IPS-NIHi7 (cell line): ENCODE measurements around the gene TICAM2.

Experiments used
- DNase-seq: peaks from one replicate; pipeline ENCODE4 v3.0.0; 2012; ENCODE audit warnings: mixed read lengths; ENCODE audit errors: extremely low spot score

Gene TICAM2

DNA sequence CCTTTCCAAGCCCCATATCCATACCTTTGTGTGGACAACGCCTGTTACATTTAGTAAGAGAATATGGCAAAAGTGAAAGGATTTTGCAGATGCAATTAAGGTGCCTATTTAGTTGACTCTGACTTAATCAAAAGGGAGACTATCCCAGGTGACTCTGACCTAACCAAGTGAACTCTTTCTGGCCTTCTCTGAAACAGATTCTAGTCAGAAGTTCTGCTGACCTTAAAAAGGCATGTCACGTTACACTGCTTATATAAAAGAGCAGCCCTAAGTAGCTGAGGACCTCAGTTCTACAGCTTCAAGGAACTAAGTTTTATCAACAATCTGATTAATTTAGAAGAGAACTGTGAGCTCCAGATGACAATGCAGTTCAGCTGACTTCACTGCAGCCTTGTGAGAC, 5.7 kb upstream of the TICAM2 start:
- no peak for DNase-seq

DNA sequence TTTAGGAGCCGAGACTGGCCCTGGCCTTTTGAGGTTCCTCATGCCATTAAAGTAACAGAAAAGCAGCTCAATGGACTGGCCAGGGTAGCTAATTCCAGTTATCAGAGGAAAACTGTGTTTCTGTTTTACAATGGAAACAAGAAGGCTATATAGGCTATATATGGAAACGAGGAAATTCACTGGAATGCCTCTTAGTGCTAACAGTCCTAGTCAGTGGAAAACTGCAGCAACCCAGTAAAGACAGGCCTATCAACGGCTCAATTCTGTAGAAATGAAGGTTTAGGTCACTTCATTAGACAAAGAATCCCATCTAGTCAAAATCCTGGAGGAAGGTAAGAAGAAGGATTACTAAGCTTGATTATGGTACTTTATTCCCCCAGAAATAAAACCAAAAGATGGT, 3.2 kb upstream of the TICAM2 start:
- DNase-seq = no peak

DNA sequence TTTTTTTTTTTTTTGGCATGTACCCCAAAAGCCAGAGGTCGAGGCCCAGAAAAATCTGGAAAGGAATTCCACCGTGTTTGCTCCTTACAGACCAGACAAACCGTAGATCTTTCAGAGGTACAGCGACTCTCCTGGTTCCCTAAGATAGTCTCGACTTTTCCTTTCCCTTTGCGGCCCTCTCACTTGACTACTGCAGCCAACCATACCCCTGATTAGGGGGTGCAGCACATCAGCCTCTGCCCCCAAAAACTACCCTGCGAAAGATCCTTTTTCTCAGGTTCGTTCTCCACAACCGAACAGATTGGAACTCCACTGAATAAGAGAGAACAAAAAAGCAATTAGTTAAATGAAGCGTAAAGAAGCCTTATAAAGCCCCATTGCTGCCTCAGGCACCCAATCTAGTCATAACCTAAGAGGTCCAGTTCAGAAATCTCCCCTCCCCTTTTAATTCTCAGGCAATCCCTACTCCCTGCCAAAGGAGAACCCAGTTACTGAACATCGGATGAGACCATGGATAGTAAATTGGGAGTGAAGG, 379 bp upstream of the TICAM2 start:
- DNase-seq = peak; percentile 30

DNA sequence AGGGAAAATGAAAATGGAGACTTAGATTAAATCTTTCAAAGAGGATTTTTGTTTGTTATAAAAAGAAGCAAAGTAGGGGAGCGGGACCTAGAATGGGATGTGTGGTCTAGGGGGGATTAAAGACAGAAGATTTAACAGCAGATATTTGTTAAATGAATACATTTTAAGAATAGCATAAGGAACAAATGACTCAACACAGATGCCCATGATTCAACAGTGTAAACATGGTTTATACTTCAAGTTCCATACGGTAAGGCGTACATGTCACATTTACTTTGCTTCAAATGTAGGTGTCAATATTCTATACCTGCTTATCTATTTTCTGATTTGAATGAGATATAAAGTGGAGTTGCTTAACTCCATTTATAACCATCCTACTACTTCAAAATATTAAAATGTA, 1.5 kb downstream of the TICAM2 start:
- DNase-seq = no peak

DNA sequence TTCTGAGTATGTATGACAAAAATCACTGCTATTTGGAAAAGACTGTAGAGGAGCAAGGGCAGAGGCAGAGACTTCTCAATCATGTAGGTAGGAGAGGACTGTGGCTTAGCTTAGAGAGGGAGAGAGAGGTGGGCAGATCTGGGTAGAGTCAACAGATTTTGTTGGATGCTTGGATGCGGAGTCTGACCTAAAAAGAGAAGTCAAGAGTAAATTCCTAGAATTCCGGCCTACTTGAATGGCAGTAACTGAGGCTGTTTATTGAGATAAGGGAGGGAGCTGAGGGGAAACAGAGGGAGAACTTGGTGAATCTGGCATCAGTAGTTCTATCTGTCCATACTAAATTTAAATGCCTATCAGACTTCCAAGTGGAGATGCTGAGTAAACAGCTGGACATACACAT, 2.4 kb downstream of the TICAM2 start:
- DNase-seq = no peak

DNA sequence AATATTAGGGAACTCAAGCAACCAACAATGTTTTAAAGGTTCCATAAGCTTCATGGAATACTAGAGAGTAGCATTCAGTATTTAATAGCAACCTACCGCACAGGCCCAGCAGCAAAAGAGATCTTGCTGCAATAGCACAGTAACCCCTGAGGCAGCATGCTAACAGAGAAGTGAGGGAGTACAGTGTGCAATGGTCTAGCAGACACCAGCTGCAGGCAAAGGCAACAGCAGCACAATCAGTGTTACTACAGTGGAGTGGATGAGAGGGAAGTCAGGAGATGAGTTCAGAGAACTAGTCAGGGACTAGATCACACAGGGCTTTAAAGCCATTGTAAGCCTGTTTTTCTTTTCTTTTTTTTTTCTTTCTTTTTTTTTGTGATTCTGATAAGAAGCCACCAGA, 2.8 kb downstream of the TICAM2 start:
- DNase-seq = no peak

DNA sequence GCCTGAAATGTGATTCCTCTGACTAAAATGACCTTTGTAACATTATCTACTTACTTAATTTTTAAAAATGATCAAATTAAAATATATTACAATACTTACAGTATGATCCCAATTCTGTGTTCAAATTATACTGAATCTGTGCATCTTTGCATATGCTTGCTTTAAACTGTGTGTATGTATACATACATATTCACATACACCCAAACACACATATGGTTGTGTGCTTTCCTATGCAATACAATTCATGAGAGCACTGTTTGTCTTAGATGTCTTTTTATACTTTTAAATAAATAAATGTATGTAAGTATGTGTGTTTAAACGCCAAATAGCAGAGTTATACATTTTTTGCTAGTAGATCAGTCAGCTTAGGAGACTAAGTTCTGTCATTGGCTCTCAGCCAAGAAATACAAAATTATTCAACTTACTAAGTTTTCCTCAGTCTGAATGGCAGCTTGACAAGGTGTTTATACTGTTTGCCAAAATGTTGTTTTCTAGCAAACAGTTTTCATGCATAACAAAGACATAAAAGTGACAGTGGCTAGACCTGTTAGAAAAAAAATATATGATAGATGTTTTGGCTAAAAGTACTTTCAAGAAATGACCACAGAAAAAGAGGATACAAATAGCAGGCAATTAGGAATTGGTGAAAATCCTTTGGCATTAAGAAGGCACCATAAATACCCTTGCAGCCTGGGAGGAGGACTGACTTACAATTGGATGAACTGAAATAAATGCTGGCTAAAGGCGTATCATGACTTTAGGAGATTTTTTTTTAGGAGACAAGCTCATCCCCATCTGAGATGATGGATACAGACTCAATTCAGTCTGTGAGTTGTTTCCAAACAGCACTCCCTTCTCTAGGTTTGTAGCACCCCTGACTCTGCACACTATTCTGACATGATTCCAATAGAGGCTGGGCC, 7.9 kb downstream of the TICAM2 start:
- DNase-seq = no peak

DNA sequence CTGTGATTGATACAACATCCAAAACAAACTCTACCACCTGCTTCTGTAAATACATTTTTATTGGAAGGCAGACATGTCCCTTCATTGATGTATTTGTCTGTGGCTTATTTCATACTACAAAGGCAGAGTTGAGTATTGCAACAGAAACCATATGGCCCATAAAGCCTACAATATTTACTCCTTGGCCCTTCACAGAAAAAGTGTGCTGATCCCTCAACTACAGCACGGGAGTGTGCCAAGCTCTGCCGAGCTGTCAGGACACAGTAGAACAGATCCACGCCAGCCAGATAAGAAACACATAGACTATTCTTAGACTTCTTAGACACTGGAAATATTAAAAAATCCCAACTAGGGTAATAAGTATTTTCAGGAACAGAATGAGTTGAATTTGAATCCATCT, 13.2 kb downstream of the TICAM2 start:
- DNase-seq = no peak

DNA sequence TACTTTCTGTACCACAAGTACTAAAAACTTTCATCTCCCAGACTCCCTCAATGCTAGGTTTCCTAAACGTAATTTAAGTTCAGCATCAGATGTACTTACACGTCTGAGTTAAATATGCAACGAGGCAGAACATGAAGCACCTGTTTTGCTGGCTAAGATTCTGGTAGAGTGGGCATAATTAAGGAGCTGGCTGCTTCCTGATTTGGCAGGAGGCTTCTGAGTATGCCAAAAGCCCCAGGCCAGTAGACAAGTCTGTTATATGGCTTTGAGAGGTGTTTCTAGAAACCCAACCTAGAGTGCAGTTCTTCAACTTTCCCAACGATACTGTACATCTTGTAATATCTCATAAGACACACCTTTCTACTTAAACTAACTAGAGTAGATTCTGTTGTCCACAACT, 13.6 kb downstream of the TICAM2 start:
- DNase-seq = no peak

DNA sequence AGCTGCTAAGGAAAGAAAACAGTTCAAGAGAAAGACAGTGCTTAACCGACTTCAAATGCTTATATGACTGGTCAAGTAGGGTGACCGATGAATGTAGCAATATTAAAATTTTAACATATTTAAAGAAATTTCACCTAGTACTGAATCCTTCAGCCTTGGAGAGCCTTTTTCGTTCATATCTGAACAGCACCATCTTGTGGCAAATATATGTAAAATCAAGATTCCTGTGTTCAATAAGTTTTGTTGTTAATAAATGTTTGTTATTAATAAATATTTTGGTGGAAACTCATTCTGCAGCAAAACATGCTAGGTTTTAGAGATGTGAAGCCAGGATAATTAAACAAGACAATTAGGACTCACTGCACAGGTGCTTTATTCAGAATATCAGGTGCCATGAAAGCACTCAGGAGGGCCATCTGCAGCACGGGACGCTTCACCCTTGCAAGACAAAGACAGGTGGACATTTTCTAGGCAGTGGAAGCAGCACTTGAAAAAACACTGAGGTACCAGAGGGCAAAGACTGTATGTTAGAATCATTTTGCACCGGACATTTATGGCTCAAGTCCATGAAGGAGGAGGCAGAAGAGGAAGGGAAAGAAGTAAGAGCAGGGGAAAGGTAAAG, 15.6 kb downstream of the TICAM2 start:
- peak; percentile 14 for DNase-seq

DNA sequence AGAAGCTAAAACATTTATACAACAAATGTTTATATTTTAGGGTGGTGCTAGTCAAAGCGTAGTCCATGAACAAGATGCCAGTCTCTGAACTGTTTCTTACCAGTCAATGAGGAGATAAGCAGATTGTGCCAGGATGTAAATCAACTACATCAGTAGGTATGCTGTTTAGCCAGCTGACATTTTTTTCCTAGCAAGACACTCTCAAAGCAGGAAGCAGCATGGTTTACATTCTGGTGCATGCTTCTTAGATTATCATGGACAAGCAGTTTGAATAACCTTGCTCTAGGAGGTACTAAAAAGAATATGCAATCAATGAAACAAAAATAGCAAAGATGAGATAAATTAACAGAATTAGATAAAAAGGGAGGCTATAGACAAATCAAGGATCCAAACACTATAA, 17.0 kb downstream of the TICAM2 start:
- DNase-seq = no peak

DNA sequence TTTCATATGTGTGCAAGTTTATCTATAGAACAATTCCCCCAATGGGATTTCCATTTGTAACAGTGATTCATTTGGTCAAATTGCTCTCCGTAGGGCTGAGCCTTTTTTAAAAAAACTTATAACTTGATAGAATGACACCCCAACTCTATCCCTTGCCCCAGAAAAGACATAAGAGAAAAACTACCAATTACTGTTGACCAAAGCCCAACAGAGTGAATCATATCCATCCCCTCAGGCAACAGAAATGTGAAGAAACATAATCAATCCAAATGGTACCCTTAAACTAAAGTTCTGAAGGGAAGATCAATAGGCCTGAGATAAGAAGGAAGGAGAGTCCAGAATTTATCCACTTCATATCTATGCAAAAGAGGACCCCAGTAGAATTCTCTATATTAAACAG, 17.8 kb downstream of the TICAM2 start:
- no peak for DNase-seq

DNA sequence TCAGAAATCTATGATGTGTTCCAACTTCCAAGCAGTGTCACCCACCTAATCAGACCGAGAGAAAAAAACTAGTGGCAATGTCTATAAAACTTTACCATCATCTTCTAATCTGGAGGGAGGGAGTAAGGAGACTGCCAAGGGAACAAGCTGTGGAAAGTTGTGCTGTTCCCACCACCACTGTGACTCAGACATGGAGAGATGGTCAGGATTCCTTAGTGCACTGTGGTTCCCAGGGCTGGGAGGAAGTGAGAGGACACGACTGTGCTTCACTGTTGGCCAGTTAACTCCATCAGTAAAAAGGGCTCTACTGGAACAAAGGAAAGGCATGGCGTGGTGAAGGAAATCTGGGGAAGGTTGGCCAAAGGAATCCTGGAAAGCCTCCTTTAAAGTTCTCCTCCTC, 18.8 kb downstream of the TICAM2 start:
- peak; percentile 10 for DNase-seq

DNA sequence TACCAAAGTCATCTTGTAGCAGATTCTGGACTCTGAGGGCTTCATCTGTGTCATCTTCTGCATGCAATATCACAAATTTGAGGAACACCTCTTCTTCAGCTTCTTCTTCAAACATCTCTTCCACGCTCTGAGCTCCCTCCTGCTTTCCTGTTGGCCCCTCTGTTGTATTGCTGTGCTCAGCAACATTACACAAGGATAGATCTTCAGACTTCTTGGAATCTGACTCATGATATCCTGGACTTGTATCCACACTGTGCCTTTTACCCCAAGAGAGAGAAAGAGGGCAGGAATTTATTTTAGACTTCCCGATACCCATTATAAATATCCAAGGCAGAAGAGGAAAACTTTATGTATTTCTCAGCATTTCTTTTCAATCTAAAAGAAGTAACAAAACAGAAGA, 21.3 kb downstream of the TICAM2 start:
- no peak for DNase-seq

DNA sequence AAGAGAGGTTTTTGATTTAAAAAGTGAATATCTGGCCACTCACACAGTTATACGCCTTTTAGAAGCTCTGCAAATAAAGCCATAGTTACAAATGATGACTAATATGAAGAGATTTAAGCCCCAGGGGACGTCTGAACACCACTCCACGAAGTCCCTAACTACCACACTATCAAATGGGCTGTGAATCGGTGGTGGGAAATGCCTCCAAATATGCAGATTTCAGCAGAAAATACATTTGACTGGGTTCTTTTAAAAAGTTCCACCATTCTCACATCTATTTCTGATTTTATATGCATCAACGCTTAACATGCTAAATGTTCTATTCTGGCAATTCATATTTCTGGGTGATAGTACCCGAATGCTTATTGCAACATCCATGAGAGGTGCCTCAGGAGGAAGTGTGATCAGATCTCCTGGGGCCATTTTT, 22.5 kb downstream of the TICAM2 start:
- DNase-seq = no peak

DNA sequence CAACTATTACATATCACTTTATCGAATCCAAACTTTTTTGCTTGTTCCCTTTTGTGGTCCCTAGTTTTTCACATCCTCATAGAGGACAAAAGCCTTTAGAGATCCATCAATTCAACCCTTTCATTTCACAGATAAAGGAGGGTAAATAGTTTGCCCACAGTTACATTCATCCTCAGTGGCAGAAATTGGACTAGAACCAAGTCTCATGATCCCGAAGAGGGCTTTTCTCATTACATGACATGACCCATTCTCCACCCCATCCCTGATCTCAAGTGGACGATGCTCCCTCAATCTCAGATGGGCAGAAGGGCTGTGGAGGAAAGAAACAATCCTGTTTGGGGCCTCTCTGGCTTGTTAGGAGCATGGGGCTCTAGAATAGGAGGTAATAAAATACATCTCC, 23.1 kb downstream of the TICAM2 start:
- no peak for DNase-seq

DNA sequence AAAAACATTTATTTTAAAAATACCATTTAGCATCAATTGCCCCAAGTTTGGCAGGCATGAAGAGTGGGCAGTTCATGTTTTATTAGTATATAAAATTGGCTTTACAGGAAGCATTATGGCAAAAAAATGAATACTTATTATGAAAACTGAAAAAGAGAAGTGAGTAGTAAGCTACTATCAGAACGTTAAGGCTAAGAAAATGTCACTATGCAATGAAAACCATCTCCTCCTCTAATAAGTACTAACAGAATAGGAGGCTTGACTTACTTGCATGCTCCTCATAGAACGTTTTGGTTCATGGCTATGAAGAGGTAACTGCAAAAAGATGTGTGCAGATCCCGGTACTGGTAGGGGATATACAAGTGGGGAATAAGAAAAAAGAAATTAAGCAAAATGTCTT, 23.6 kb downstream of the TICAM2 start:
- DNase-seq = no peak

DNA sequence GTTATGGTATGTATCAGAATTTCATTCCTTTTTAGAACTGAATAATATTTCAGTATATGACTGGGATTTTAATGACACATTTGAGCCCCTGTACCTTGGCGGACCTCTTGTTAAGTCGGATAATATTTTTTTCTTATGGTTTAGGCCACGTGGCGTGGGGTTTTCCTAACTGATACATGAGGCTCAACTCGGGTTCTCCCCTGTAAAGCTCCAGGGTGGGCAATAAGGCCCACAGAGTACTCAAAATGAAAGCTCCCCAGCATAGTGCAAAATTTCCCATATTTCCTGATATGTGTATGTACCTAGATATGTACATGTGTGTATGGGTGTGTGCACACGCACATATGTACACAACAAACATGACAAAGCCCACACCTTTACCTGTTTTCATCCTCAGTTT, 24.5 kb downstream of the TICAM2 start:
- DNase-seq = no peak

DNA sequence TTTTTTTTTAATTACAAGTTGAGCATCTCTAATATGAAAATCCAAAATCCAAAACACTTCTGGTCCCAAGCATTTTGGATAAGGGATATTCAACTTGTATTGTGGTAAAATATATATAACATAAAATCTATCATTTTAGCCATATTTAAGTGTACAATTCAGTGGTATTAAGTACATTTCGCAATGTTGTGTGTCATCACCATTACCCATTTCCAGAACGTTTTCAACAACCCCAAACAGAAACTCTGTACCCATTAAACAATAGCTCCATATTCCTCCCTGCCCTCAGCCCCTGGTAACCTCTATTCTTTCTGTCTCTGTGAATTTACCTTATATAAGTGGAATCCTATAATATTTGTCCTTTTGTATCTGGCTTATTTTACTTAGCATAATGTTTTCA, 24.9 kb downstream of the TICAM2 start:
- DNase-seq = no peak

DNA sequence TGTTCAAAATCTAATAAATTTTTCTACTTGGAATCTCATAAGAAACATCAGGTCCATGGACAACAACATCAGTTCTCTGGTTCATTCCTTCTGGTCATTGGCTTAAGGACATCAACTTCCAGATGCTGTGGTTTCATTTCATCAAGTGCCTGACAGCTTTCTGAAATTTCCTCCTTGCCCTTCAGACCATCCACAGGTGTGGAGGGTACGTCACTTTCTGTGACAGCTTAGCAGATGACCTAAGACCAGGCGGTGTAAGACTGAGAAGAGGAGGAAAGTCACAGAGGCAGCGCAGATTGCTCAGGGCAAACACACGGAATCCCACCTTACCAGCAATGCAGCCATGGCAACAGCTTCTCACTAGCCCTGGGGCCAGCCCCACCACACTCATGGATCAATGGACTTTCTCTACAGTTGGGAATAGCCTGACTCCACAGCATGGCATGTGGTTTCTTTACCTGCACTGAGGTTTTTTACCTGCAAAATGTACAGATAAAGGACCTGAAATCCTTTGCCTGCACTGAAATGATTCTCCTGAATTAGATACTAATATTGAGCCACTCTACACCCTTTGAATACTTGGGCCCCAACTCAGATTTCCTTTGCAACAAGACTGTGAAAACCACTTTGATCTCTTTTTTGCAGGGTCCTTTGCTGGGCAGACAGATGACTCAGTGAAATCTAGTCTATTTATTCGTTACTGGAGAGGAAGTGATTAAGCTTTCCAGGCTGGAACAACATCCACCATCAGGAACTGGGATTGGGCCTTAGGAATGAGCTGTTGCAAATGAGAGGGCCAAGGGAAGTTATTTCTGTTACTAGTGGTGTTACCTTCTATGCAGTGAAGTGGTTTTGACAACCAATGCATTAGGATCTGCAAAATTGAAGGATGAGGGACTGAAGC, 26.9 kb downstream of the TICAM2 start:
- no peak for DNase-seq

DNA sequence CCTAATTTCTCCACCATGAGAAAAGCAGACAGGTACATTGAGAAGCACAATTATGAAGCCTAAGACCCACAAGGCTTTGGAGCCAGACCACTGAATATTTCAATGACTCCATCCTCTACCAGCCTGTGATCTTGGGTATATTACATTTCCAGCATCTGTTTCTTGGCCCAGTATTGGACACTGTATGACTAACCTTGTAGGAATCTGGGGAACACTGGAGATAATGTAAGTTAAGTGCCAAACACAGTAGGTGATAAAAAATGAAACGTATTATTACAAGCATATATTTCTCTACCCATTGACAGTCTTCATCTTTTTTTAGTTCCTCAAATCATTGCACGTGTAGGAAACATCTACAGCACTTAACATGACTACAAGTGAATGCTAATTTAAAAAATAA, 29.1 kb downstream of the TICAM2 start:
- DNase-seq = no peak

DNA sequence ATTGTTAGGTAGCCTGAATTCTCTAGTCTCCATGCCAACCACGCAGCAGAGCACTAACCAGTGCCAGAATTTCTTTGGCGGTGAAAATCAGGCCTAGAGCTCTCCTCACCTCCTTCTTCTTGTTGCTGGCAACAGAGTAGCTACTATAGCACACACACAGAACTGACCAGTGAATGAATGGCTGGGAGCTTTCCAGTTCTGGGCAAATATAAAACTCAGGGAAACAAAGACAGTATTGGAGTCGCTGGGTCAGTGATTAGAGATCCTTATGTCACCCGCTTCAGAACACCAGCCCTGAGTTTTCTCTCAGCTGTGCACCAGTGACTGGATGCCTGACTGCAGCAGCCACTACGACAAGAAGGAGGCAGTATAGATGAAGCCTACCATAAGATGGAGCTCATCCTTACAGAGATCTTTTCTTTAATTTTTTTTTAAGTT, 30.8 kb downstream of the TICAM2 start:
- DNase-seq = peak; percentile 28
